HG03280 (cell line): Measurements from ENCODE around the gene CYP19A1.
"Not testable (repeated sequence)": the region's sequence is repeated elsewhere in the genome, so short reads cannot be mapped to it uniquely, and the experiment has no call there.

ENCODE experiments used
- ATAC-seq: cut with Tn5 transposase; IDR thresholded peaks from one replicate; pipeline ENCODE4 v1.9.1; 2021; ENCODE audit warnings: mild to moderate bottlenecking, moderate library complexity; ENCODE audit not compliant: unreplicated experiment

CYP19A1 gene

GRCh38 chr15:51302480-51302879 is 35.9 kb downstream of the CYP19A1 start:
- ATAC-seq, result no peak

DNA sequence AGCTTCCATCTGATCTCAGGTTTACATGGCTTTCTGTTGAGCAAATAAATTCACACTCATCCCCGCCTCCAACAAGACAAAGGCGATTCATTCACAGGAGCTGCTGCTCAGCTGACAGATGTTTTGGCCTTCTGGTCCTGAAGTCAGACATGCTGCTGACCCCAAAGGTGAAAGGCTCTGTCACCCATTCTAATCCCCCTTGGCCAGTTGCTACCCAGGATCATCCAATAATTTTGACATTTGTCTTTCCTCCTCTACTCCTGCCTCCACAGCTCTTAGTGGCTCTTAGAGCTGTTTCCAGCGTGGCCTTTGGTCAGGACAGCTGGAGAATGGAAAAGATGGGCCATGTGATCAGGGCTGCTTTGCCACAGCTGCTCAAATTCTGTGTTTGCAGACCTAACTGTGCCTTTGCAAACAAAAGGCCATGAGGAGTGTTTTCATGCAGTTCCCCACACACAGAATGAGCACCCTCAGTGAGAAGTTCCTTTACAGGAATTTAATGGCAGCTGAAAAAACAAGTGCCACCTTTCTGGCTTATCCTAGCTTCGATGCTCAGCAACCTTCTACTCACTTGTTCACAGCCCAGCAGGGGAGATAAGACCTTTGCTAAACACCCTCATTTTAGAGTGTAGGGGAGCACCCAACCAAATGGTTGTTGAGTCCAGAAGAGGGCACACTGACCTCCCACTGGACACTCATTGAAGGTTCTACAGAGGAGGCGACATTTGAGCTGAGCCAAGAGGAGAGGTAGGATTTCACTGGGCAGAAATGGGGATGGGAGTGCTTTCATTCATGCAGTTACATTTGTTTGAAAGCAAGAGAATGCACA is 39.0 kb downstream of the CYP19A1 start:
- ATAC-seq, result no peak

GRCh38 chr15:51298620-51299019 is 39.8 kb downstream of the CYP19A1 start:
- ATAC-seq, result no peak

- ATAC-seq, result no peak
Measured at GRCh38 chr15:51290720-51291119, 47.7 kb downstream of the CYP19A1 start.

DNA sequence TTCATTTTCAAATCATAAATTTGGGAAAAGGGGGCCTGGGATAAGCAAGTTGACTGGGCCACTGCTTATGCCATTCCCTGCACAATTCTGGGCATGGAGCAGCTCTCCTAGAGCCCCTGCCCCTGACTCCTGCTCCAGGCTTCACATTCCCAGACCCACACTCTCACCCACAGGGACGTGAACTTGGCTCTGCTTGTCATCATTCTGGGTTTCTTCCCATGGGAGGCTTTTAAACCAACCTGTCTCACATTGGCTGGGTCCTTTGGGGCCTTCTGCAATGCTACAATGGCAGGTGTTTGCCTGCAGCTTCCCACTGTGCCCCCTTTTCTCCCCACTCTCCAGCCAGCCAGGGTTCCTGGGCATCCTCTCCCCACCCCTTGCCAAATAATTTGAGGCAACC is 49.1 kb downstream of the CYP19A1 start:
- ATAC-seq, result no peak

DNA sequence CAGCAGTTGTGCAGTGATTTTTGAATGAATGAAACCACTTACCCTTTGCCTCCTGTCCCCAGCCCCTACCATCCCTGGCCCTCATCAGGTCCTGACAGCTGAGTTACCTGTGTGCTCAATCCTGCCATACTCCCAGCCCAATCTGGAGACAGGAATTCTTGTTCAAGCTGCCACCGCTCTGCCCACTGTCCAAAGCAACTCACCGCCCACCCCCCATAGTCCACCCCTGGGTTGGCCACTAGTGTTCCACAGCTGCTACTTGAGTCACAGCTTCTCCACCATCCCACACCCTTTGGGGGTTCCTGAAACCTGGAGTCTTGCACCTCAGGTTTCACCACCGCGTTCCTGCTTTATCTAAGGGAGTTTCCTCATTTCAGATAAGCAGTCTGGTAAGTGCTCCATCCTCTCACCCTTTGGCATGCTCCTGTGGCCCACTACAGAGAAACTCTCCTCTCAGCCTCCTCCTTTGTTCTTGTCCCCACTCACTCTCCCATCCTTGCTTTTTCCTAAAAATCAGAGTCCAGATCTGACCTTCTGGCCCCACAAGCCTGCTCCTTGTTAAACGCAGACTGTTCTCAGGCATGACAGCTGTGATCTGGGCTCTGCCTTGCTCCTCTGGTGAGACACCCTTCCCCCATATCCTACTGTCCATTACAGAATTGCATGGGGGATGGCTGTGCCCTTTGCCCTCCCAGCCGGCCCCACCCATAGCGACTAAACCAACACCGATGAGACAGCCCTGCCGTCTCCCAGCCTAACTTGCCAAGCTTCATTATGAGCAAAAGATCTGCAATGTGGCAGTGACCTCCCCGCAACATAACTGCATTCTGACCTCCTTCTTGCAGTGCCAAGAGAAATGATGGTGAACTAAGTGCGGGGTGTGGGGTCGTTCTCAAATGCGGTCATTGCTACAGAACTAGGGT is 50.0 kb downstream of the CYP19A1 start:
- no peak for ATAC-seq

DNA sequence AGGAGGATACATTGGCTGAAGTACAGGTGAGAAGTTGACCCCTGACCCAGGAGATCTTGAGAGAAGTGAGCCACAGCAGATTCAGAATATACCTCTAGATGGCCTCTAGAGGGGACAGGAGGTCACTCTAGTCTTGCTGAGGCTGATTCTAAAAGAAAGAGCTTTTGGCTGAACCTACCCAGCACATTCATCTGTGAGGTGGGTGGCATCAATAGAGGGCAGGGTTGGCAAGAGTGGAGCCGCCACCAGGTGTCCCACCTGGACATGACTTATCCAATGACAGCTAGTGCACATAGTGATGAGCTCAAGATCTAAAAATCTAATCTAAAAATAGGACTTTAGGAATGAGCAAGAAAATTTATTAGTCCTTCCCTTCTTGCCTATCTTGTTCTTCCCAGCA is 51.6 kb downstream of the CYP19A1 start:
- ATAC-seq, result no peak

- ATAC-seq, result no peak
Measured at GRCh38 chr15:51285399-51285798, 53.0 kb downstream of the CYP19A1 start.

DNA sequence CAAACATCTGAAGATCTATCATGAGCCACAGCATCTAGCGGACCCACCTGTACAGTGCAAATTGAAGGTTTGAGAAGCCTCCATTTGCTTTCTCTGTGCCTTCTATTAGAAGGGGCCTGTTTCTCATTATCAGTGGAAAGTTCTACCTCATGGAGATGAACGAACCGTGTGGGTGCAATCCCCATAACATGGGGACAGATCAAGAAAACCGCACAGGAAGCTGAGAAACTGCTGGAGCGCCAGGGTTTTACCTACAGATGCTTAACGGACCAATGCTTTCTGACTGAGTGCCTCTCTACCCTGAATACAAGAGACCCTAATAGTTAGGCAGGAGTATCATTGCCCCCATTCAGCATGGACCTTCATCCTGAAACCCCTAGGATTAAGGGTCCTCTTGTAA is 53.5 kb downstream of the CYP19A1 start:
- ATAC-seq, result no peak

DNA sequence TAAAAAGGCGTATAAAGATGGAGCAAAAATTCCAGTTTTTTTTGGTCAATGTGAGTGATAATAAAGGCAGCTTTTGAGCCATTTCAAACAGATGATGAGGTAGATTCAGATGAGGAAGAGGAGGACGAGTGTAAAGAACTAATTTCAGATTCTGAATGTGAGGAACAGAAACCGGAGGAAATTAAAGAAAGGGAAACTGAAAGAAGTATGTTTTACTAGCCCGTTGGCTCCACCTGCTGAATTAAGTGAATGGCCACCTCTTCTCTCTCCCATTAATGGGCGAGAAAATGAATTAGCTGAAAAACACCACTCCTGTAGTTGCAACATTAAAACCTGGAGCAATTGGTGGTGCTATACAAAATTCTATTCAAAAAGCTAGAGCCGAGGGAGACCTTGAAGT is 55.4 kb downstream of the CYP19A1 start:
- ATAC-seq, result no peak

GRCh38 chr15:51282241-51282640 is 56.2 kb downstream of the CYP19A1 start:
- not testable (repeated sequence) for ATAC-seq

DNA sequence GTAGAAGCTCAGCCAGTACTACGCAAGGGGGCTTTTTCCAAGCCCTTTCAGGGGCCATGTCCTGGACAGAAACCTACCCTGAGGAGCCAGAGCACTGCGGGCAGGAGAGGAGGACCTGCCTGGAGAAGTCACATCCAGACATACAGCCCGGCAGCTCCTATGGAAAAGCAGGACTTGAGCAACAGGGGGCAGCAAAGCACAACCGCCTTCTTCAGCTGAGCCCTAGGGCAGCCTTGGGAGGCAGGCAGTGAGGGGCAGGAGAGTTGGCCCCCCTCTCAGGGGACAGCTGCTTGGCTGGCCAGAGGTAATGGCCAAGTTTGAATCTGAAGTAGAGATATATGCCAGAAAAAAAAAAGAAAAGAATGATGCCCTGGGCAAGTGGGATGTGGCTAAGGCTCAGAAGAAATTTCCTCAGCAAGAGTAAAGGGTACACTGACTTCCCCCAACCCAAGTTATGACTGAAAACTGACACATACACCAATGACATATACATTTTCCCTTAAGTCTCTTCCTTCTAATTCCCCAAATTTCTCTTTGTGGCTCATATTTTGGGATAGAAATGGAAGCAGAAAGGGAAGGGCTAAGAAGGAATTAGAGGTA is 56.9 kb downstream of the CYP19A1 start:
- ATAC-seq, result no peak

GRCh38 chr15:51280838-51281237 is 57.6 kb downstream of the CYP19A1 start:
- no peak for ATAC-seq

DNA sequence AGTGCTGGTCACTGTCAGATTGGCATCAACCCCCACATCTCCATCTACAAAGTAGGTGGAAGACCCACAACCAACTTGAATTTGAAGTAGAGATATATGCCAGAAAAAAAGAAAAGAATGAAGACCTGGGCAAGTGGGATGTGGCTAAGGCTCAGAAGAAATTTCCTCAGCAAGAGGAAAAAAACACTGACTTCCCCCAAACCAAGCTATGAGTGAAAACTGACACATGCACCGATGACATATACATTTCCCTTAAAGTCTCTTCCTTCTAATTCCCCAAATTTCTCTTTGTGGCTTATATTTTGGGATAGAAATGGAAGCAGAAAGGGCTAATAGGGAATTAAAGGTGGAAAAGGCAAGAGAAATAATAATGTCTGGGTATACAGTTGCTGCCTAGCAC is 59.0 kb downstream of the CYP19A1 start:
- no peak for ATAC-seq

GRCh38 chr15:51277101-51277500 is 61.3 kb downstream of the CYP19A1 start:
- ATAC-seq, result no peak

- no peak for ATAC-seq
Measured at GRCh38 chr15:51274956-51275355, 63.4 kb downstream of the CYP19A1 start.

- ATAC-seq, result no peak
Measured at GRCh38 chr15:51270706-51271105, 67.7 kb downstream of the CYP19A1 start.

- no peak for ATAC-seq
Measured at GRCh38 chr15:51269496-51269895, 68.9 kb downstream of the CYP19A1 start.

GRCh38 chr15:51267703-51268083 is 70.7 kb downstream of the CYP19A1 start:
- ATAC-seq, result no peak

- ATAC-seq, result no peak
Measured at GRCh38 chr15:51267051-51267702, 71.2 kb downstream of the CYP19A1 start.

DNA sequence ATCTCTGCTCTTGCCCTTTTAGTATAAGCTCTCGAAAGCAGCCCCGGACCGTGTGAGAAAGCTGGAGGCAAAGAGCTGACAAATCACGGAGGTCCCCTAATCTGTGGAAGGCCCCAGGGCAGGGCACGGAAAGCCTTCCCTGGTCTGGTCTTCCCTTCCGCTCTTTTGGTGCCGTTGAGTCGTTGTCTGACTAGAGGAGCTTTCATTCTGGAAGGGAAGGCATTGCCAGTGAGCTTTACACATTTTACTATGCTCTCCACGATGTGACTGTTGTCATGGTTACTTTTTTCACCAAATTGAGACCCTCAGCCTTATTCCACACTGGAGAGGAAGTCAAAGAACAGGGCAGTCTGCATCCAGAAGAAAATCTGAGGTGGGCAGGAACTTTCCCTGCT is 71.7 kb downstream of the CYP19A1 start:
- no peak for ATAC-seq
